HG03103 (cell line): Measurements from ENCODE around the gene PPIL1.
"Not testable (repeated sequence)": the region's sequence is repeated elsewhere in the genome, so short reads cannot be mapped to it uniquely, and the experiment has no call there.

Experiments used
- ATAC-seq: cut with Tn5 transposase; IDR thresholded peaks from one replicate; pipeline ENCODE4 v1.9.1; 2021; ENCODE audit warnings: low read depth; ENCODE audit not compliant: unreplicated experiment

Gene PPIL1

GRCh38 chr6:36818756-36819155 is 55.8 kb downstream of the PPIL1 start:
- no peak for ATAC-seq

GRCh38 chr6:36817847-36818246 is 56.8 kb downstream of the PPIL1 start:
- ATAC-seq, result no peak

GRCh38 chr6:36817176-36817817 is 57.3 kb downstream of the PPIL1 start:
- no peak for ATAC-seq

GRCh38 chr6:36815962-36816735 is 58.5 kb downstream of the PPIL1 start:
- ATAC-seq, result no peak

GRCh38 chr6:36814249-36814648 is 60.4 kb downstream of the PPIL1 start:
- ATAC-seq, result no peak

- ATAC-seq, result no peak
These were observed 61.1 kb downstream of the PPIL1 start for GRCh38 chr6:36813526-36813925.

- not testable (repeated sequence) for ATAC-seq
These were observed 61.6 kb downstream of the PPIL1 start for GRCh38 chr6:36813047-36813446.

- ATAC-seq, result no peak
These were observed 64.4 kb downstream of the PPIL1 start for GRCh38 chr6:36809941-36810803.

- no peak for ATAC-seq
These were observed 65.4 kb downstream of the PPIL1 start for GRCh38 chr6:36809156-36809555.

- no peak for ATAC-seq
These were observed 66.0 kb downstream of the PPIL1 start for GRCh38 chr6:36808634-36809033.

GRCh38 chr6:36807750-36808149 is 66.9 kb downstream of the PPIL1 start:
- ATAC-seq, result no peak

- ATAC-seq, result no peak
These were observed 67.5 kb downstream of the PPIL1 start for GRCh38 chr6:36807143-36807542.

- ATAC-seq, result no peak
These were observed 68.7 kb downstream of the PPIL1 start for GRCh38 chr6:36805917-36806316.

- ATAC-seq, result no peak
These were observed 69.4 kb downstream of the PPIL1 start for GRCh38 chr6:36805096-36805797.
